IPS DF 19.7 (cell line): Measurements from ENCODE around the gene KIRREL3.

ENCODE experiments used
- DNase-seq: peaks from one replicate; pipeline ENCODE4 v3.0.0-alpha.2; 2013; ENCODE audit warnings: low read depth, low spot score

The KIRREL3 gene

DNA sequence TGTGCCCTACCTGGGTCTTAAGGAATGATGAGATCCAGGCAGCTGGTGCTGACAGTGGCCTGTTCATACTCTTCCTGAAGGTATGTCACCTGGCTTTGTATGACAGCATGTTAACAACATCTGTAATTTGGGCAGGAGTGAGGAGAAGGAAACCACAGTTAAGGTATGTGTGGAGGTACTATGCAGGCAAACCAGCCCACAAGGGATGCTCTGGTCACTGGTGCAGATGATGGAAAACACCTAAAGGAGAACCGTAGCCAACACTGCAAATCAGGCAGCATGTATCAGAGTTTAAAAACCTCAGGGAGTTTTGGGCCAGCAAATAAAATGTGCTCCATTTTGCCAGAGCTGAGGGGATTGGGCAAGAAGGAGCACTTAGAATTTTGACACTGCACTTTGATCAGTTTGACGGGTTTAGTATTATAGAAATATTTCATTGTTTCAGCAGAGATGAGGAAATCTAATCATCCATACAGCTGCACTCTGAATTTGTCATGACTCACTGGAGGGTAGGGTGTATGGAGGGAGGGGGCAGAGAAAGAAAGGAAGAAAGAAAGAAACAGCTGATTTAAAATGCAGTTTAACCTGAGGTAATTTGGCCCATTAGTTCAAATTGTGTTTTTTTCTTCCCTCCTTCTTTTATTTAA lies 260.9 kb downstream of the KIRREL3 start:
- DNase-seq, result no peak

DNA sequence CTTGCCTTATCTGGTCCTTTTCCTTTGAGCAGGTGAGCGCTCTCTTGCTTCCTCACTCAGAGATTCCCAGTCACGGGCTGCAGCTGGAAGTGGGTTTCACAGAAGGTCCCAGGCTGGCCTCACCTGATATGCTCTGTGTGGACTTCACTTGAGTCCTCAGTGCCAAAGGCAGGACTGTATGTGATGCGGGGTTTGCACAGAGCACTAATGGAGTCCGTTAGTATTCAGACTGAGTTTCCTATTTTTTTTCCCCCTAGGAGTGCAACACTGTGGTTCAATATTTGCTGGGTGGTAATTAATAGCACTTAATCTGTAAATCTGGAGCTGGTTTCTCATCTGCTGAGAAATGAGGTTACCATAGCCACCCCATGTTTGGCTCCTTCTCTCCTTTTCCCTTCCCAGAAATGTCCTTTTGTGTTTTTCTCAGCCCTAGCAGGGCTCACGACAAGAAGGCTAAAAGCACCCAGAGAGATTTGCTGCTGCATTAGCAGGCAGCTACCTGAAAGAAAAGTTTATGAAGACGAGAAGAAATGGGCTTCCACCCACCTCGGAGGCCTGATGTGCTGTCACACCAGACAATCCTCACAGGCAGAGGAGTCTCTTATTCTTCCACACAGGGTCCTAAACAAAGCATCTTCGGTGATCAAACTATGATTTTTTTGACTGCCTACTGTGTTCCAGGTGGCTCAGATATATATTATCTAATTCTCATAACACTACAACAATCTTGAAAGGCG lies 262.1 kb downstream of the KIRREL3 start:
- no peak for DNase-seq

DNA sequence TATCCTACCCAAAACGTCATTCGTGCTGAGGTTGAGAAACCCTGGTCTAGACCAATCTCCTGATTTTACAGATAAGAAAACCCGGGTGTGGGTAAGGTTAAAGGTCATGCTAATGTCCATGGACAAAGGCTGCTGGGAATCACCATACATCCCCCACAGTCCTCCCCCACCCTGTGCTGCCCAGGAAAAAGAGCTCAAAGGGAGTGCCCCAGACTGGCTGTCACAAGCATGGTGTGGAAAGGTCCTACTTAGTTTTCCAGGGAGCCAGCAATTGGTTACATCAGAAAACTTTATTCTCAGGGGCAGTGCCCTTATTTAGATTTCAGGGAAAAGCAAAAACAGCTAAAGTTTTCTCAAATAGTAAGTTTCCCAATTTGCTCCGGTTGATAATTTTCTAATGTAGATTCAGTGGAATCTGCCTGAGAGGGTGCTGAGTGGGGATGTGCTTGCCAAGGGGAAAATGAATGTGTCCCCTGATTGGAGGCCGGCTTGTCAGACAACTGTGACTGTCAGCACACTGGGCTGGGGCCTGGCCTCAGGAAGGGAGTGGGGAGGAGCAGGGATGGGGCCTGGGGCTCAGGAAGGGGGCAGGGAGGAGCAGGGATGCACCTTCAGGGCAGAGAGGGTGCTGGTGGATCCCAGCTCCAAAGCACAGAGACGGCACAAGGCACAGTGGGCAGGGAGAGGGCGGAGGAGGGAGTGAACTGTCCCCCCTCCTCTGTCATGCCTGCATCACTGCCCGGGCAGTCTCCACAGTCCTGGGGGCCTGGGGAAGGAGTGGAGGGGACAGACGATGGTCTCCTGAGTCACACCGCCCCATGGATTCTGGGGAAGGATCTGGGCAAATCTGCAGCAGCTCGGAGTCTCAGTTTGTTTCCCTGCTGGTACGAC lies 263.6 kb downstream of the KIRREL3 start:
- DNase-seq, result no peak

DNA sequence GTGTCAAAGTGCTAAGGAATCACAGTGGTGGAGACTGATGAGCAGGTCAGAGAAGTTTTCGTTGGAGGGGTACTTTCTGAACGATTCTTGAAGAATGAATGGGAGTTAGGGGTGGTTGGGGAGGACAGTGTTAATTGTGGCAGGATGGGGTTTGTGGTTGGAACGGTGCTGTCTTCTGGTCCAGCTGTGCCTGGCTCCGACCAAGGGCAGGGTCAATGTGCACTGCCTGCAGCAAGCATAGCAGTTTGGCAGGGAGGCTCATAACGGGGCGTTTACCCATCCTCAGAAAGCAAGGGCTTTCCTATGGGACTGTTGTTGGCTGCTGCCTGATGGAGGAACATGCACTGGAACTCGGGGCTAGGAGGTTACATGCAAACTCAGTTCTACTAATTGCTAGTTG lies 265.8 kb downstream of the KIRREL3 start:
- DNase-seq, result no peak

DNA sequence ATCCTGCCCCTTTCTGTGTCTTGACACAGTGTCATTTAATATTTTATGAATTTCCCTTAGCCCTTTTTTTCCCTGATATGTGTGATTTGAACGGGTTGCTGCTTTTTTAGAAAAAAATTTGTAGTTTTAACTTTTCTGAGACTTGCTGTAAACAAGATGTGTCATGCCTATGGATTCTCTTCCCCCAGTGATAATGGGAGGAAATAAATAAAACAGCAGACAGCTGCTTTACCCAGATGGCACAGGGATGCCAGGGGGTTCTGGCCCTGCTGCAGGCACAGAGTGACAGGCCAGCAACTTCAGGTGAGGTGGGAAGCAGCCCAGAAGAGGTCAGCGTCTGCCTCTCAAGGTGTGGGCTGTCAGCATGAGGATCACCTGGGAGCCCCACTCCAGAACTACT lies 266.9 kb downstream of the KIRREL3 start:
- DNase-seq, result no peak

DNA sequence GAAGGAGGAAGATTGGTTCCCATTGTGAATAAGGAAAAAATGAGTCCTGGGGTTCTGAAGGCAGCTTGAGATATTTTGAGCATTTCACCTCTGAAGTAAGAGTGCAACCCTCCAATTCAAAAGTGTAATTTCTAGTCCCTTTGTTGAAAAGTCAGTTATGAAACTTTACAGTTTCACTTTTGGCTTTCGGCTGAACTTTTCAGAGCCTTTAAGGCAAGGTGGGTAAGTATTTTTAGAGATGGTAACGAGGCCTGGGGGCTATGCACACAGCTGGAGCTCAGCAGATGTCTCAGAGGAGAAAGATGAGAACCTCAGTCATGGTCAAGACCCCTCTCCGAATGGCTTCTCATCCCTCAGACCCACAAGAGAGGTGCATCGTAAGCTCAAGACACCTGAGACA lies 267.6 kb downstream of the KIRREL3 start:
- DNase-seq, result no peak

DNA sequence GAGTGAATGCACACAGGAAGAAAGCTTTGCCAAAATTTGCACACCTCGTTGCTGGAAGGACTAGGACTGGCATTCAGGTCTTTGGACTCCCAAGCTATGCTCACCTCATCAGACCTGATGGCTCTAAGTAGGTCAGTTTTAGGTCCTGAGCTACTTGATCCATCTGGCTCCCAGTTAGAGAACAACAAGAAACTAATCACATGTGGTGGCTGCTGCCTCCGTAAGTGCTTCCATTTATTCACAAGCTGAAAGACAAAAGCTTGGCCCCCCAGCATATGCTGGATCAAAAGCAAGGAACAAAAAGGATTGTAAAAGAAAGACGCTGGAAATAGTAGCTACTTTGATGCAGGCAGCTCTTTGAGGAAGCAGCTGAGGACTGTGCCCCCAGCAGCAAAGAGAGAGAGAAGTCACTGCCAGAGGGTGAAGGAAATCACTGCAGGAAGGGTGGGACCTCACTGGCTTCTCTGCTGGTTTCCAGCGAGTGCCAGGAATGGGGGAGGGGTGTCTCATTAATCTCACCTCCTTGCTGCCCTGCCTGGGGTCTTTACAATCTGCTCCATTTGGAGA lies 268.9 kb downstream of the KIRREL3 start:
- DNase-seq, result no peak

DNA sequence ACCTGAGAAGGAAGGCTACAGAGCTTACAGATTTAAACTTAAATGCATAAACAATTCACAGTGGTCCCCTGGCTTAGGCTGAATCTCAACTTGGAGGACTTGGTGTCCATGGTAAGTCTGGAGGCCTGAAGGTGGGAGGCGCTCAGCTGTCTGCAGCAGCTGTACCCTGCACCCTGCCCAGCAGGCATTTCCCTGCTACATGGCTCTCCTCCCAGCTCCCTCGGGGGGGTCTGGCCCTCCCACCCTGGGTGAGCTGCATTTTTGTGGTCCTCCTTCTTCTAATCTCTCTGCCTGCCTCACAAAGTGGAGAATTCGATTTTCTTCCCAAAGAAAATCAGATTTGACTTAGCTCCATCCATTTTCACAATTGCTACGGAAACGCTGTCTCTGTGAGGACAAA lies 273.2 kb downstream of the KIRREL3 start:
- DNase-seq, result no peak

DNA sequence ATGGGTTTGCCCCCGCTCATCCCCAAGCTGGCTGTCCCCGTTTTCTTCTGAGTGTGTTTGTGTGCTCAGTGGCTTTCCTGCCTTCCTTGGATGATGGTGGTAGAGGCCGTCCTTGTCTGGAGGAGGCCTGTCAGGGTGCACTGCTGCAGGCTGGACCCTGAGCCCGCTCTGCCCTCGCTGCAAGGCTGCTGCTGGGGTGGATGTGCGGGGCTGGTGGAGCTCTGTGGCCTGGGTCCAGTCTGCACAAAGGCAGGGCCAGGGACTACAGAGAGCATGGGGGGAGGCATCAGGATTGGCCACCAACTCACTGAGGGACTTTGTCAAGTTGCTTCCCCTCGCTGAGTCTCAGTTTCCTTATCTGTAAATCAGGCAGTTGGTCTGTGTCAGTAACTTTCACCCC lies 275.0 kb downstream of the KIRREL3 start:
- DNase-seq, result no peak

DNA sequence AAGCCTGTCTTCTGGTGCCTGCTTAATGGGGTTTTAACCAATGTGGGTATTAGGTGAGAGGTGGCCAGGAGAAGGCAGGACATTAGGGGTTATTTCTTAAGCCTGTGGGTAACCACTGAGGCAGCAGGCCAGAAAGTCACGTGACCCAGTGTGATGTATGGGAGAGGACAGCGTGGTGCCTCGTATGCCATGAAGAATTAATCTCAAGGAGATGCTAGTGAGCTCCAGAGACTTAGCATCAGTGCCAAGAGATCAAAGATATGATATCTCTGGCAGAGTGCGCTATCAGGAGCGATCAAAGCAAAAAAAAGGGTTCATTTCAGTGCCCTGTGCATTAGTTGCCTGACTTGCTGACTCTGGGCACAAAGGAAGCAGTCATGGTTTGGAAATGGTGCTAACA lies 275.5 kb downstream of the KIRREL3 start:
- DNase-seq, result no peak

DNA sequence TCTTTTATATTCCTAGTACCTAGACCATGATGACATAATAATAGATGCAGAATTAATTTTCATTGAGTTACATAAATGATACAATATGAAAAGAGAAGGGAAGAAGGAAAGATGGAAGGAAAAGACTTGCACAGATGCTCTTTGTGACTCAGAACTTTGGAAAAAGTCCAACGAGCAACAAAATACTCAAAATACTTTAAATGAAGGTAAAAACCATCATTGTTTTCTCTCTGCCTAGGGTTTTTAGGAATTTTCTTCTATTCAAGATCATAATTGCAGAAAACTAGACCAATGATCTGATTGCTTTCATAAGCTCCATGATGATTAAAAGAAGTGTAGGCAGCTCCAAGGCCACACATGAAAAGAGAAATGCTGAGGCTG lies 276.9 kb downstream of the KIRREL3 start:
- DNase-seq, result no peak

DNA sequence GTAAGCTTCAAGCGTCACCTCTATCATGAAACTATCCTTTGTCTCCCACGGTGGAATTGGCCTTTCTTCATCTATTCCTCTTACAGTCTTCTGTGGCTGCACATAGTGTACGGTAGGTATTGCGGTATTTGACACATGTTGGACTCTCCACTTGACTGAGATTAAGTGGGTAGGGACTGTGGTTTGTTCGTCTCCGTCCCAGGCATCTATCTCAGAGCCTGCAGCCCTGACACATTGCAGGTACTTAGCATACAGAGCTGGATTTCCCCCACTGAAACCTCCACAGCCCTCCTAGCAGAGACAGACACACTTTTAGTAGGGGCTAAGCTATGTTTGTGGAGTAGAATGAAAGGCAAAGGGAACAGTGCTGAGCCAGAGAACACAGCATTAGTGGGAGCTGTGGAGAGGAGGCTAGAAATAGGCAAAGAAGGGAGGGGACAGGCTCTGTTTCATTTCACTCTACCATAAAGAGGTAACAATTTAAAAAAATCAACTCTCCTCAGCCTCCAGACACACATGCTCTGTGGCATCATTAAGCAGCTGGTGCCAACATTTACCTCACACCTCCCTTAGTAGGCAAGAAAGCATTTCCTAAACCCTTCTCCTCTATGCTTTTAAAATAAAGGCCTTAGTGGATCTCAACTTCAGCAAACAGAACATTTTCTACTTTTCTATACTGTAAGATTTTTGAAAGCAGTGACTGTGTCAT lies 277.5 kb downstream of the KIRREL3 start:
- DNase-seq, result no peak

DNA sequence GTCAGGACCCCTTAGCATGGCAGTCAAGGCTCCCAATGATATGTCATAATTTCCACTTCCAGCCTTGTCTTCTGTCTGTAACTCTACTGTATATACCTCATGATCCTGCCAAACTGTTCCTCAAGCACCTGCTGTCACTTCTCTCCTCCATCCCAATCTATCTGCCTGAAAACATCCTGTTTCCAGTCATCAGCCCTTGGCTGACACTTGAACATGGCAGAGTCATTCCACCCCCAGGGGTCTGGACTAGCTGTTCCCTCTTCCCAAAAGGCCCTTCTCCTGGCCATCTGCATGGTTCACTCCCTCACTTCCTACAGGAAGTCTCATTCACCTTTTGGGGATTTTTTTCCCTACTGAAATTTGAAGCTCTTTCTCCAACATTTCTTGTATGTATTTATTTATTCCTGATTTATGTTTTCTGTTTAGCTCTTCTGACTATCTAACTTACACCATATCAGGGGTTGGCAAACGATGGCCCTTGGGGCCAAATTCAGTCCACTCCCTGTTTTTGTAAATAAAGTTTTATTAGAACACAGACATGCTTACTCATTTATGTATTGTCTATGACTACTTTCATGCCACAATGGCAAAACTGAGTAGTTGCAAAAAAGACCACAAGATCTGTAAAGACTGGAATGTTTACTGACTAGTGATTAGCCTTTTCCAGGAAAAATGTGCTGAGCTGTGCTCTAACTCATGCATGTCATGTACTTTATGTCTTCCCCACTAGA lies 278.4 kb downstream of the KIRREL3 start:
- DNase-seq, result no peak

DNA sequence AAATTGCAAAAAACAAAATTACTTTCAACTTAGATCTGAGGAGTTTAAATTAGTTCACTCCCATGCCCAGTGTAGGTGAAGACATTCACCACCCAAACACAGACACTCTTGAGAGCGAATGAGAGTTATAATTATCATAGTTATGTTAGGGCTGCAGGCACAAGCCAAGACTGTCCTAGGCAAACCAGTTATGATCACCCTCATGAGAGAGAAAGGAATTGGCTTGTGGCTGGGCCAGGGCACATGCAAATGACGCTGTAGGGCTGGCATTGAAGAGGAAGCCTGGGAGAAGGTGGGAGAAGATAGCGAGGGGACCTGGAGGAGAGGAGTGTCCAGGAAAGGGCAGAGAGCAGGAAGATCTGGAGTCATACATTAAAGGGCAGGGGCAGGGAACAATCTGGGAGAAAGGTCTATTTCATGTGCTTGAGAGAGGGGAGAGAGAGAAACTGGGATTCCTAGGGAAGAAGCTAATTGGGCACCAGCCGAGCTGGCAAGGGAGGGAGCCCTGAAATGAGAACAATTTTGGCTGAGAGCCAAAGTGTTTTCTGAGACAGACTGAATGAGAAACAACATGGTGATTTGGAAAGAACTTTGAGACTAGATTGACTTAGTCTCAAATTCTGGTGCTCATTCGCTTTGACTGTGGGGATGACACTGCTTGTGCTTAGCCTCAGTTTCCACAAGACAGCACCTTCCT lies 279.9 kb downstream of the KIRREL3 start:
- DNase-seq, result no peak

DNA sequence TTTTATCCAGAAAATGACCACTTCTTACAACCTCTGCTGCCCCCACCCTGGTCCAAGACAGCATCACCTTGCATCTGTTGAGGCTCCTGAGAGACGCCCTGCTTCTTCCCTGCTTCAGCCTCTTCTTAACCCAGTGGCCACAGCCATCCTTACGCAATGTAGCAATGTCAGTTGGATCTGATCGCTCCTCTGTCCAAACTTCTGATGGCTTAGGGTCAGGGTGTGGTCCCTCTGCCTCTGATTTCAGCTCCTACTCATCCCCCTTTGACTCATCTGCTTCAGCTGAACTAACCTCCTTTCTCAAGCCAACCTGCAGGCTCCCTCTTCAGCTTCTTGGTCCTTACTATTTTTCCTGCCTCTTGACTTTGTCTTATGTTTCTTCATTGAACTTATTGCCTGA lies 280.8 kb downstream of the KIRREL3 start:
- no peak for DNase-seq

DNA sequence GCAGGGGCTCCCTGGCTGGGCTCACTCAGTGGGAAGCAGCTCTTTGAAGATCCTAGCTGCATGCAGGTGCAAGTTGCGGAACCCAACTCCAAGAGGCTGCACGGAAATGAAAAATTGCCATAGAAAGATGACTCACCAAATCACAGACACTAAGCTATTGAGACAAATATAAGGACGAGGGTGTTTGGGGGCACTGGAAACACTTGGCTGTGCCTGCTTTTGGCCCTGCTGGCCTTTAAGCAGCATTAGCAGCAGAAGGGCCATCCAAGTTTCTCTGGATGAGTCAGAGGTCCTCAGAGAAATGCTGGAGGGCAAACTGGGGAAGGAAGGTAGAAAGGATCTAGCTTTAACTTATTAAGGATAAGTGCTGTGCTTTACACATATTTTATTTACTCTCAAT lies 282.3 kb downstream of the KIRREL3 start:
- DNase-seq, result no peak

DNA sequence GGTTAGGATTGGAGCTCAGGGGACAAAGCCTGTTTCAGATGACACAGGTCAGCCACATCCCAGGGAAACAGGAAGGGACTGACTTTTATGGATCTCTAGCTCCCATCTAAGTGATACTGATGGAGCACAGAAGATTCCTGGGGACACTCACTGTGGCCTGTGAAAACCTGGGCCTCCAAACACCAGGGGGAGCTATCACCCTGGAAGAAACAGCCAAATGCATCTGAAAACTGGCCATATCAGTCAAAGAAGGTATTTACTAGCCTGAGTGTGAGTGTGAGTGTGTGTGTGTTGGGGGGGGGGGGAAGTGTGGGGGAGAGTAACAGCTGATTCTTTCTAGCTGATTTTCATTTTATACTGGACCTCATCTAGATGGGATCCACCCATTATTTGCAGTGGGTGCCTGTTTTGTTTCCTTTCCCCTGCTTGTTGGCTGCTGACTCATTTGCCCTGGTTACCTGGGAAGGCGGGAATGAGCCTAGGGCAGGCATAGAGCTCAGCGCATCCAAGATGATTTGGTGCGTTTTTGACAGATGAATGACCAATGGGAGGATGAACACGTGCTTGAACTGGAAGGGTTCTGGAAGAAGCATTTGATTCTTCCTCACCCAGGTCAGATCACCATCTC lies 284.0 kb downstream of the KIRREL3 start:
- no peak for DNase-seq

DNA sequence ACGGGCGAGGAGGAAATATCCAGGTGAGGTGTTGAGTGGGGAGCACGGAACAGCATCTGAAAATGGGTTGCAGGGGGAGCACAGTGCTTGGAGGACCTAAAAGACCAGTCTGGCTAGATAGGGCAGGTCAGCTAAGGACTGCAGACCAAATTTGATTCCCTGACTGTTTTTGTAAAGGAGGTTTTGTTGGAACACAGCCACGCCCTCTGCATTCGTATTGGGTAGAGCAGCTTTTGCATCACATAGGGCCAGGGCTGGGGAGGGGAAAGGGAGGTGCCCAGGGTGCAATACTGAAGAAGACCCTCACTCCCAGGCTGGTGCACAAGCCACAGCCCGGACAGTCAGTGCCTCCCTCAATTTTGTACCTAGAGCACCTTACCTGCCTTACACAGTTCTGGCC lies 286.8 kb downstream of the KIRREL3 start:
- DNase-seq, result no peak

DNA sequence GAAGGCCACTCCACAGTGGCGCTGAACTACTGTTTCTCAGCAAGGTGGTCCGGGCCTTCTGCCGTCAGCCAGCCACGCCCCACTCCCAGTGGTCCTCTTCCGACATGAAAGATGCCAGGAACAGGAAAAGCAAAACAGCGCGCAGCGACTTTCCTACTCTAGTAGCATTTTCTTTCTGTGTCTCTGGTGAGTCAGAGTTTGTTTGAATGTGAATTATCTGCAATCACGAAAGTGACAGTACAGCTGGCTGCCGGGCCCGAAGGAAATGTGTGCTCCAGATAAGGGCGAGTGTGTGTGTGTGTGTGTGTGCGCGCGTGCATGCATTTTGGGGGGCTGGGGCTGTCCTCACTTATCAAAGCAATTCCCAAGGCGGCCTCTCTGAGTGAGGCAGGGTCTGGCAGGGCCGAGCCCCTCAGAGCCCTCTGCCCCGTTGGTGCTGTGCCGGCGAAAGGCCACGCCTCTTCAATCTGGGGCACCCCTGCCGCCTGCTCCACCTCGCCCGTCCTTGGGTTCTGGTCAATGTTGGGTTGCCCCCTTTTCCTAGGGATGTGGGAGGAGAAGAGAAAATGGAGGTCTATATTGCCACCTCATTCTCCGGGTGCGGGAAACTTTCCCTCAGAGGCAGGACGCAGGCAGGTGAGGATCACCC lies 288.5 kb downstream of the KIRREL3 start:
- no peak for DNase-seq
